Suprapubic skin (tissue), 4 donors: Measurements from ENCODE around the gene ATP11B. TPM values are rescaled to one million over a fixed set of nuclear protein-coding genes. Genes with fewer than 3 reads are reported as not detected.

Experiments
- DNase-seq, 2 donors: peaks; one replicate each; pipeline ENCODE4 v3.0.0-alpha.2; 2019; ENCODE audit warnings: low spot score in 2 of 2
- H3K27ac ChIP-seq: fragments of 200-600 bp; sonication (generic); one replicate; pipeline ENCODE4 v1.5.1; 2019
- H3K27me3 ChIP-seq: fragments of 200-600 bp; sonication (generic); one replicate; pipeline ENCODE4 v1.5.1; 2019
- H3K36me3 ChIP-seq: fragments of 200-600 bp; sonication (generic); one replicate; pipeline ENCODE4 v1.5.1; 2019
- H3K4me1 ChIP-seq: fragments of 200-600 bp; sonication (generic); one replicate; pipeline ENCODE4 v1.5.1; 2019
- H3K4me3 ChIP-seq: fragments of 200-600 bp; sonication (generic); one replicate; pipeline ENCODE4 v1.5.1; 2019; ENCODE audit warnings: mild to moderate bottlenecking
- H3K9me3 ChIP-seq: fragments of 200-600 bp; sonication (generic); one replicate; pipeline ENCODE4 v1.5.1; 2019
- CTCF ChIP-seq, 2 donors: fragments of 200-600 bp in 1 of 2; fragments of 450-650 bp in 1 of 2; sonication (generic) in 1 of 2; IDR thresholded peaks; one replicate each; pipeline ENCODE4 v1.5.1; 2016 to 2019; ENCODE audit warnings: antibody characterized with exemption in 2 of 2, mild to moderate bottlenecking in 1 of 2, moderate library complexity in 1 of 2
- EP300 ChIP-seq: sonication (generic); formaldehyde crosslinking; IDR thresholded peaks from one replicate; pipeline ENCODE4 v1.6.1; 2017; ENCODE audit warnings: antibody characterized with exemption
- POLR2A ChIP-seq, 2 donors: fragments of 450-650 bp; IDR thresholded peaks; one replicate each; pipeline ENCODE4 v1.6.1; 2017; ENCODE audit warnings: antibody characterized with exemption in 2 of 2, mild to moderate bottlenecking in 2 of 2, moderate library complexity in 2 of 2
- POLR2AphosphoS5 ChIP-seq, 3 donors: sonication (generic); formaldehyde crosslinking; IDR thresholded peaks; one replicate each; pipeline ENCODE4 v1.6.1; 2017; ENCODE audit warnings: antibody characterized with exemption in 3 of 3
- WGBS: methylation state at CpG from one replicate; pipeline ENCODE4 v1.1.5; 2018; 5-methylcytosine and 5-hydroxymethylcytosine counted together
- total RNA-seq, 4 donors: library from RNA; depleted of rRNA; stranded (reverse); fragments of >200 nt; gene quantifications; one replicate each; pipeline ENCODE4 v1.1.0, GENCODE V29; 2016

The ATP11B gene
- total RNA-seq, 4 donors from 2014 or later = 87.7 to 160 (median 122) TPM

DNA sequence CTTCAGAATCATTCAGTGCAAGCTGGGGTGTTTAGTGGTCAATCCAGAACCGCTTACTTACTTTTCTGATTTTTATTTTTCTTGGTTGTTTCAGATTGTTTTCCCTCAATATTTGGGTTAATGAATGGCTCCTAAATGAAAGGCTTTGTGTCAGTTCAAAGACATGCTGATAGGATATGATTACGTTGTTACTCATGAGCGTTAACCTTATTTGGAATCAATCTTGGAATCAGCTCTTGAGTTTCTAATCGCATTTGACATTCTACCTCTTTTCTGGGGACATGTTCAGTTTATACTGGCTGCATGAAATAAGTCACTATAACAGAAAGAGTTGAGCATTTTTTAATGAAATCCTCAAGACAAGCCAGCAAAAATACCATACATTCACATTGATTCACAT is 50.2 kb downstream of the ATP11B start:
- no peaks in the 10 kb centered on the region for H3K4me1 ChIP-seq
- no peak for DNase-seq
- no peak overlapping the region for H3K27ac ChIP-seq
- no peaks in the 10 kb centered on the region for H3K27me3 ChIP-seq
- no peaks in the 10 kb centered on the region for H3K9me3 ChIP-seq
- H3K36me3 ChIP-seq = peaks cover 37% of the 10 kb centered on the region
- WGBS = 83% methylated on average over 4 of the region's 4 CpGs
- H3K4me3 ChIP-seq = no peak overlapping the region
- TF ChIP-seq POLR2AphosphoS5 (IDR thresholded peaks at IDR 0.05) (no peak), CTCF (IDR thresholded peaks at IDR 0.05) (no peak), EP300 (no peak), POLR2A (IDR thresholded peaks at IDR 0.05) (no peak)

DNA sequence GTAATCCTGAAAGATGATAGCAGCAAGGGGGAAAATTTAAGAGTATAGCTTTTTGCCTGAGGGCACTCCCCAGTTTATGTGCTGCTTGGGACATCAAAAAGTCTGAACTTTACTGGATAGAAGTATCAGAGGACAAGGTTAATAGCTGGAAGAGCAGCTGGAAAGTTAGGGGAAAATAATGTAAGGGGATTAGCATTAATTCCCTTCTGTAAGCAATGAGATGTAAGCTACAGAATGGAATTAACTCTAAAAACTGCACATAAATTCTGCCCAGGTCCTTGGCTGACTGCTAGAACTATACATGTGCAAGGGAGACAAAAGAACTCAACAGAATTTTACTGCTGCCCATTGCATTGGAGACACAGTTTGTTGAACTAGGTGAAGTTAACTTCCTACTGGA is 55.6 kb downstream of the ATP11B start:
- no peak overlapping the region for H3K4me3 ChIP-seq
- peaks cover 79% of the 10 kb centered on the region for H3K36me3 ChIP-seq
- TF ChIP-seq POLR2AphosphoS5 (IDR thresholded peaks at IDR 0.05) (no peak), EP300 (no peak), CTCF (IDR thresholded peaks at IDR 0.05) (no peak), POLR2A (IDR thresholded peaks at IDR 0.05) (no peak)
- H3K4me1 ChIP-seq = no peaks in the 10 kb centered on the region
- H3K27me3 ChIP-seq = no peaks in the 10 kb centered on the region
- DNase-seq = no peak
- no peaks in the 10 kb centered on the region for H3K9me3 ChIP-seq
- no peak overlapping the region for H3K27ac ChIP-seq

DNA sequence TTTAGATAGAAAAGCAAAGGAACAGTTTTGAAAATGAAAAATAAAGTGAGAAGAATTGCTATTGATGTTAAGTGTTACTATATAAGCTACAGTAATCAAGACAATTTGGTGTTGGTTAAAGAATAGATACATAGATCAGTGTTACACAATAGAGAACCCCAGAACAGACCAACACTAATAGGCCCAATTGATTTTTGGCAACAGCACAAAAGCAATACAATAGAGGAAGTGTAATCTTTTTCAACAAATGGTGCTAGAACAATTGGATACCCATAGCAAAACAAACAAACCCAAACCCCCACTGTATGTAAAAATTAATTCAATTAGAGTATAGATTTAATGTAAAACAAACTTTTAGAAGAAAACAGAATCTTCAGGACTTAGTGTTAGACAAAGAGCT is 61.8 kb downstream of the ATP11B start:
- no peaks in the 10 kb centered on the region for H3K4me1 ChIP-seq
- TF ChIP-seq CTCF (IDR thresholded peaks at IDR 0.05) = no peak
- TF ChIP-seq EP300 = no peak
- no peak for TF ChIP-seq POLR2AphosphoS5 (IDR thresholded peaks at IDR 0.05)
- no peak for TF ChIP-seq POLR2A (IDR thresholded peaks at IDR 0.05)
- H3K4me3 ChIP-seq = no peak overlapping the region
- no peaks in the 10 kb centered on the region for H3K27me3 ChIP-seq
- H3K9me3 ChIP-seq = no peaks in the 10 kb centered on the region
- H3K27ac ChIP-seq = no peak overlapping the region
- H3K36me3 ChIP-seq = peaks cover 50% of the 10 kb centered on the region
- no peak for DNase-seq

- Histone ChIP-seq H3K36me3 (peaks cover 40% of the 10 kb centered on the region), H3K4me3 (no peak overlapping the region), H3K4me1 (no peaks in the 10 kb centered on the region), H3K27ac (no peak overlapping the region), H3K9me3 (no peaks in the 10 kb centered on the region), H3K27me3 (no peaks in the 10 kb centered on the region)
- TF ChIP-seq POLR2AphosphoS5 (IDR thresholded peaks at IDR 0.05) = no peak
- TF ChIP-seq CTCF (IDR thresholded peaks at IDR 0.05) = no peak
- no peak for TF ChIP-seq EP300
- TF ChIP-seq POLR2A (IDR thresholded peaks at IDR 0.05) = no peak
- 85% methylated on average over 1 of the region's 1 CpG for WGBS
- DNase-seq = no peak
Measured at GRCh38 chr3:182861348-182861747, 68.0 kb downstream of the ATP11B start.

- TF ChIP-seq CTCF (IDR thresholded peaks at IDR 0.05) (no peak), POLR2AphosphoS5 (IDR thresholded peaks at IDR 0.05) (no peak), EP300 (no peak), POLR2A (IDR thresholded peaks at IDR 0.05) (no peak)
- peaks cover 41% of the 10 kb centered on the region for H3K36me3 ChIP-seq
- H3K27ac ChIP-seq = no peak overlapping the region
- no peaks in the 10 kb centered on the region for H3K27me3 ChIP-seq
- H3K4me1 ChIP-seq = no peaks in the 10 kb centered on the region
- 93% methylated on average over 3 of the region's 3 CpGs for WGBS
- no peak overlapping the region for H3K4me3 ChIP-seq
- no peak for DNase-seq
- H3K9me3 ChIP-seq = no peaks in the 10 kb centered on the region
Measured at GRCh38 chr3:182862159-182862860, 69.0 kb downstream of the ATP11B start.
